ENCODE results near the gene ID4.

The ID4 gene

DNA sequence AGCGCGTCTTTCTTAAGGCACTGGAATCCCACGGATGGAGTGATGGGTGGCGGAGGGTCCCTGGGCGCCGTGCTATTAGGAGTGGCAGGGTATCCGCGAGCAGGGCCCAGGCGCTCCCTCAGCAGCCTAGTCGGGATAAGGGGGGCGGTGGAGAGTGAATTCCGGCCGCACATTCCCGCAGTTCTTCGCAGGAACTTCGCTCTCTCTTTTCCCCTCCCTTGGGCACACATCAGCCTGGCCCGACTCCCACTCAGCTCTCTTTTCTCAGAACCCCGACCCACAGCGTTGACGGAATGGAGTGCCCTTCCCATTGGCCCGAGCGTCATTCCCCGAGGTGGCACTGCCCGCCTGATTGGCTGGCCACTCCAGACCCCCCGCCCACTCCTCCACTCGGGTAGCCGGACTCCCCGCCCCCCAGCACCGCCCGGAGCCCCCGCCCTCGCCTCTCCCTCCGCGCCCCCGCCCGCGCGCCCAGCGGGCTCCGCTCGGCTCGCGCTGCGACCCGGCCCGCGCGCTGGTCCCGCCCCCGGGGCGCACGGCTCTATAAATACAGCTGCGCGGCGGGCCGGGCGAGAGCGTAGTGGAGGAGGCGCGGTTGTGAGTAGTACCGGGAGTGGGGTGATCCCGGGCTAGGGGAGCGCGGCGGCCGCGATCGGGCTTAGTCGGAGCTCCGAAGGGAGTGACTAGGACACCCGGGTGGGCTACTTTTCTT is at the start of gene ID4:
ID4 (plus strand) TSS at position 572 of the 712 bp plus-strand sequence. CDS start 385 bp downstream, outside the sequence.
- H3K36me3 ChIP-seq (ENCODE audit: control insufficient read depth in 2 of 2, insufficient read depth in 1 of 2, low read length in 2 of 2): peaks cover 10 to 16% of the 10 kb centered on the region in 2 experiments; a peak in 2 of 3 replicates
- H3K27ac ChIP-seq (ENCODE audit: extremely low read depth, low read depth, low read length): peak within 1 kb of the TSS; percentile 99
- H3K4me1 ChIP-seq (ENCODE audit: control insufficient read depth, insufficient read depth, low read length): peaks cover 20% of the 10 kb centered on the region
- H3K4me3 ChIP-seq (ENCODE audit: low read depth, low read length): peak within 1 kb of the TSS; percentile 94
- ChIA-PET CTCF (interaction anchor here (0.7 to 1.1 kb wide), 5 partner anchors 25 to 813 kb away, joined by 3 read pairs; no protein-coding TSS in a partner anchor), POLR2A (interaction anchor here (0.5 to 5.3 kb wide), 60 partner anchors 8 to 1573 kb away, joined by 3 to 148 read pairs (median 4); partner anchors contain the start of gene DEK)
- H3K9me3 ChIP-seq (ENCODE audit: control insufficient read depth, insufficient read depth, low read depth, low read length): no peaks in the 10 kb centered on the region
- TF ChIP-seq ZNF19 (tag by site-specific recombination; IDR thresholded peaks at IDR 0.05; ENCODE audit: low read depth) (no peak), SP7 (tag by site-specific recombination; IDR thresholded peaks at IDR 0.05) (peak; percentile 38; the same call in 1 of the 2 replicates), HIC1 (tag by site-specific recombination; IDR thresholded peaks at IDR 0.05) (peak; percentile 44; the same call in 1 of the 2 replicates), ZNF366 (tag by site-specific recombination; conservative IDR thresholded peaks at IDR 0.05) (peak; percentile 81), ZBTB17 (tag by site-specific recombination; IDR thresholded peaks at IDR 0.05) (peak; percentile 75), ZBTB48 (tag by site-specific recombination; IDR thresholded peaks at IDR 0.05) (peak; percentile 82), KLF8 (tag by site-specific recombination; IDR thresholded peaks at IDR 0.05) (no peak), ZNF664 (tag by site-specific recombination; IDR thresholded peaks at IDR 0.05) (no peak), ZNF580 (tag by site-specific recombination; IDR thresholded peaks at IDR 0.05) (0 out of 2 replicates have a peak, but pooled peaks have one; percentile 18), SP2 (tag by site-specific recombination; IDR thresholded peaks at IDR 0.05) (peak; percentile 87), ZBTB26 (tag by site-specific recombination; optimal IDR thresholded peaks at IDR 0.05) (peak; percentile 79), YY1 (tag by site-specific recombination; IDR thresholded peaks at IDR 0.05) (peak; percentile 36; the same call in 1 of the 2 replicates), ZNF140 (tag by site-specific recombination; IDR thresholded peaks at IDR 0.05) (peak; percentile 59), WT1 (tag by site-specific recombination; IDR thresholded peaks at IDR 0.05) (0 out of 2 replicates have a peak, but pooled peaks have one; percentile 7), MZF1 (tag by site-specific recombination; IDR thresholded peaks at IDR 0.05; ENCODE audit: borderline replicate concordance) (peak; percentile 29; the same call in 1 of the 2 replicates), KLF10 (tag by site-specific recombination; IDR thresholded peaks at IDR 0.05) (peak; percentile 81), TRIM28 (IDR thresholded peaks at IDR 0.05; ENCODE audit: borderline replicate concordance, low read length) (no peak), ZNF449 (tag by site-specific recombination; IDR thresholded peaks at IDR 0.05) (peak; percentile 61; the same call in 1 of the 2 replicates), PRDM1 (tag by site-specific recombination; IDR thresholded peaks at IDR 0.05) (0 out of 2 replicates have a peak, but pooled peaks have one; percentile 42), ZEB2 (tag by site-specific recombination; IDR thresholded peaks at IDR 0.05) (peak; percentile 73), KLF7 (tag by site-specific recombination; IDR thresholded peaks at IDR 0.05; ENCODE audit: borderline replicate concordance) (0 out of 2 replicates have a peak, but pooled peaks have one; percentile 24), GLIS1 (tag by site-specific recombination; IDR thresholded peaks at IDR 0.05) (peak; percentile 28; the same call in 1 of the 2 replicates), ZNF2 (tag by site-specific recombination; IDR thresholded peaks at IDR 0.05) (0 out of 2 replicates have a peak, but pooled peaks have one; percentile 15)
- TF ChIP-seq, protein P1, sequence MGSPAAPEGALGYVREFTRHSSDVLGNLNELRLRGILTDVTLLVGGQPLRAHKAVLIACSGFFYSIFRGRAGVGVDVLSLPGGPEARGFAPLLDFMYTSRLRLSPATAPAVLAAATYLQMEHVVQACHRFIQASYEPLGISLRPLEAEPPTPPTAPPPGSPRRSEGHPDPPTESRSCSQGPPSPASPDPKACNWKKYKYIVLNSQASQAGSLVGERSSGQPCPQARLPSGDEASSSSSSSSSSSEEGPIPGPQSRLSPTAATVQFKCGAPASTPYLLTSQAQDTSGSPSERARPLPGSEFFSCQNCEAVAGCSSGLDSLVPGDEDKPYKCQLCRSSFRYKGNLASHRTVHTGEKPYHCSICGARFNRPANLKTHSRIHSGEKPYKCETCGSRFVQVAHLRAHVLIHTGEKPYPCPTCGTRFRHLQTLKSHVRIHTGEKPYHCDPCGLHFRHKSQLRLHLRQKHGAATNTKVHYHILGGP (tag by site-specific recombination; IDR thresholded peaks at IDR 0.05): no peak
- TF ChIP-seq, protein P2, sequence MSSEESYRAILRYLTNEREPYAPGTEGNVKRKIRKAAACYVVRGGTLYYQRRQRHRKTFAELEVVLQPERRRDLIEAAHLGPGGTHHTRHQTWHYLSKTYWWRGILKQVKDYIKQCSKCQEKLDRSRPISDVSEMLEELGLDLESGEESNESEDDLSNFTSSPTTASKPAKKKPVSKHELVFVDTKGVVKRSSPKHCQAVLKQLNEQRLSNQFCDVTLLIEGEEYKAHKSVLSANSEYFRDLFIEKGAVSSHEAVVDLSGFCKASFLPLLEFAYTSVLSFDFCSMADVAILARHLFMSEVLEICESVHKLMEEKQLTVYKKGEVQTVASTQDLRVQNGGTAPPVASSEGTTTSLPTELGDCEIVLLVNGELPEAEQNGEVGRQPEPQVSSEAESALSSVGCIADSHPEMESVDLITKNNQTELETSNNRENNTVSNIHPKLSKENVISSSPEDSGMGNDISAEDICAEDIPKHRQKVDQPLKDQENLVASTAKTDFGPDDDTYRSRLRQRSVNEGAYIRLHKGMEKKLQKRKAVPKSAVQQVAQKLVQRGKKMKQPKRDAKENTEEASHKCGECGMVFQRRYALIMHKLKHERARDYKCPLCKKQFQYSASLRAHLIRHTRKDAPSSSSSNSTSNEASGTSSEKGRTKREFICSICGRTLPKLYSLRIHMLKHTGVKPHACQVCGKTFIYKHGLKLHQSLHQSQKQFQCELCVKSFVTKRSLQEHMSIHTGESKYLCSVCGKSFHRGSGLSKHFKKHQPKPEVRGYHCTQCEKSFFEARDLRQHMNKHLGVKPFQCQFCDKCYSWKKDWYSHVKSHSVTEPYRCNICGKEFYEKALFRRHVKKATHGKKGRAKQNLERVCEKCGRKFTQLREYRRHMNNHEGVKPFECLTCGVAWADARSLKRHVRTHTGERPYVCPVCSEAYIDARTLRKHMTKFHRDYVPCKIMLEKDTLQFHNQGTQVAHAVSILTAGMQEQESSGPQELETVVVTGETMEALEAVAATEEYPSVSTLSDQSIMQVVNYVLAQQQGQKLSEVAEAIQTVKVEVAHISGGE (tag by site-specific recombination; conservative IDR thresholded peaks at IDR 0.05; ENCODE audit: low read depth): 0 out of 2 replicates have a peak, but pooled peaks have one; percentile 14
- TF ChIP-seq, protein P3, sequence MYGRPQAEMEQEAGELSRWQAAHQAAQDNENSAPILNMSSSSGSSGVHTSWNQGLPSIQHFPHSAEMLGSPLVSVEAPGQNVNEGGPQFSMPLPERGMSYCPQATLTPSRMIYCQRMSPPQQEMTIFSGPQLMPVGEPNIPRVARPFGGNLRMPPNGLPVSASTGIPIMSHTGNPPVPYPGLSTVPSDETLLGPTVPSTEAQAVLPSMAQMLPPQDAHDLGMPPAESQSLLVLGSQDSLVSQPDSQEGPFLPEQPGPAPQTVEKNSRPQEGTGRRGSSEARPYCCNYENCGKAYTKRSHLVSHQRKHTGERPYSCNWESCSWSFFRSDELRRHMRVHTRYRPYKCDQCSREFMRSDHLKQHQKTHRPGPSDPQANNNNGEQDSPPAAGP (tag by site-specific recombination; IDR thresholded peaks at IDR 0.05): 0 out of 2 replicates have a peak, but pooled peaks have one; percentile 33
